SU-DHL-6 (cell line): ENCODE results near the gene TMEM33.

ENCODE experiments used
- H2AFZ ChIP-seq: fragments of 200-600 bp; sonication (generic); 2 replicates; pipeline ENCODE4 v1.6.1; 2014; ENCODE audit warnings: low read depth, mild to moderate bottlenecking, moderate library complexity, mixed read lengths, antibody characterized with exemption, low read length; ENCODE audit not compliant: severe bottlenecking
- H3F3A ChIP-seq: fragments of 200-600 bp; shearing (Covaris generic); 2 replicates; pipeline ENCODE4 v1.6.0; 2016; ENCODE audit warnings: antibody characterized with exemption, mild to moderate bottlenecking; ENCODE audit not compliant: insufficient read depth
- H3K27ac ChIP-seq: fragments of 200-600 bp; sonication (generic); 2 replicates; pipeline ENCODE4 v1.5.1; 2016; ENCODE audit warnings: low read depth, mild to moderate bottlenecking, low read length, moderate library complexity, mixed read lengths
- H3K27me3 ChIP-seq: fragments of 200-600 bp; sonication (generic), shearing (Covaris generic); 2 replicates; pipeline ENCODE4 v1.6.0; 2014; ENCODE audit warnings: mild to moderate bottlenecking, low read length
- H3K36me3 ChIP-seq: fragments of 200-600 bp; sonication (generic); 2 replicates; pipeline ENCODE4 v1.6.1; 2014; ENCODE audit warnings: mild to moderate bottlenecking, low read length, mixed read lengths
- H3K4me2 ChIP-seq: fragments of 300-600, 200-600 bp; shearing (Covaris generic), sonication (generic); 2 replicates; pipeline ENCODE4 v1.6.0; 2014; ENCODE audit warnings: low read length, low read depth, mild to moderate bottlenecking; ENCODE audit not compliant: poor library complexity, severe bottlenecking
- H3K4me3 ChIP-seq: fragments of 200-600 bp; sonication (generic); 2 replicates; pipeline ENCODE4 v1.5.1; 2014; ENCODE audit warnings: antibody characterized with exemption, low read length, mild to moderate bottlenecking, mixed read lengths; ENCODE audit not compliant: insufficient read depth, poor library complexity, severe bottlenecking
- H3K79me2 ChIP-seq: fragments of 200-600 bp; sonication (generic); 2 replicates; pipeline ENCODE4 v1.6.1; 2014; ENCODE audit warnings: mild to moderate bottlenecking, low read length, moderate library complexity; ENCODE audit not compliant: insufficient read depth
- H3K9ac ChIP-seq: fragments of 200-600 bp; sonication (generic); 2 replicates; pipeline ENCODE4 v1.7.0; 2014; ENCODE audit warnings: mild to moderate bottlenecking, low read length
- H3K9me2 ChIP-seq: fragments of 200-600 bp; sonication (generic); replicated peaks from 2 replicates; pipeline ENCODE4 v1.6.1; 2014; ENCODE audit warnings: low read length; ENCODE audit not compliant: insufficient read depth
- H3K9me3 ChIP-seq: fragments of 200-600 bp; sonication (generic); 2 replicates; pipeline ENCODE4 v1.6.1; 2014; ENCODE audit warnings: low read length, mixed read lengths; ENCODE audit not compliant: insufficient read depth
- H4K20me1 ChIP-seq: fragments of 200-600 bp; sonication (generic); 2 replicates; pipeline ENCODE4 v1.6.1; 2014; ENCODE audit warnings: low read depth, mild to moderate bottlenecking, antibody characterized with exemption, low read length, moderate library complexity, mixed read lengths
- CTCF ChIP-seq: fragments of 200-600 bp; sonication (generic); IDR thresholded peaks from one replicate; pipeline ENCODE4 v1.5.1; 2017; ENCODE audit warnings: antibody characterized with exemption, mild to moderate bottlenecking, low read length, moderate library complexity; ENCODE audit not compliant: insufficient read depth, poor library complexity, severe bottlenecking
- EZH2phosphoT487 ChIP-seq: fragments of 200-600 bp; sonication (generic), shearing (Covaris generic); conservative IDR thresholded peaks from 2 replicates; pipeline ENCODE4 v1.6.1; 2018; ENCODE audit warnings: mild to moderate bottlenecking, antibody characterized with exemption, low read length, moderate library complexity, mixed read lengths

The TMEM33 gene

GRCh38 chr4:41943506-41943905, 8.3 kb downstream of the TMEM33 start:
- H3K79me2 ChIP-seq = peaks cover 58% of the 10 kb centered on the region
- no peak overlapping the region for H3K4me2 ChIP-seq
- H3K9me2 ChIP-seq = no peaks in the 10 kb centered on the region
- no peak overlapping the region for H3K4me3 ChIP-seq
- TF ChIP-seq EZH2phosphoT487 (no peak), CTCF (no peak)
- H3K27ac ChIP-seq = no peak overlapping the region
- H3F3A ChIP-seq = 0 out of 2 replicates have a peak, but pooled peaks cover 4% of the 10 kb centered on the region
- H4K20me1 ChIP-seq = peaks cover 12% of the 10 kb centered on the region; the same call in 1 of the 2 replicates
- peaks cover 73% of the 10 kb centered on the region for H3K36me3 ChIP-seq
- H3K9ac ChIP-seq = no peak overlapping the region
- H2AFZ ChIP-seq = no peak overlapping the region
- H3K27me3 ChIP-seq = no peaks in the 10 kb centered on the region
- no peaks in the 10 kb centered on the region for H3K9me3 ChIP-seq

GRCh38 chr4:41944089-41944488, 8.9 kb downstream of the TMEM33 start:
- Histone ChIP-seq H4K20me1 (peaks cover 10% of the 10 kb centered on the region), H3K4me2 (no peak overlapping the region), H3K27ac (no peak overlapping the region), H3K9ac (no peak overlapping the region), H3K27me3 (no peaks in the 10 kb centered on the region), H3F3A (0 out of 2 replicates have a peak, but pooled peaks cover 4% of the 10 kb centered on the region), H3K9me2 (no peaks in the 10 kb centered on the region), H3K4me3 (no peak overlapping the region), H3K9me3 (no peaks in the 10 kb centered on the region), H3K79me2 (peaks cover 52% of the 10 kb centered on the region), H2AFZ (no peak overlapping the region), H3K36me3 (peaks cover 71% of the 10 kb centered on the region)
- TF ChIP-seq EZH2phosphoT487 (no peak), CTCF (no peak)

DNA sequence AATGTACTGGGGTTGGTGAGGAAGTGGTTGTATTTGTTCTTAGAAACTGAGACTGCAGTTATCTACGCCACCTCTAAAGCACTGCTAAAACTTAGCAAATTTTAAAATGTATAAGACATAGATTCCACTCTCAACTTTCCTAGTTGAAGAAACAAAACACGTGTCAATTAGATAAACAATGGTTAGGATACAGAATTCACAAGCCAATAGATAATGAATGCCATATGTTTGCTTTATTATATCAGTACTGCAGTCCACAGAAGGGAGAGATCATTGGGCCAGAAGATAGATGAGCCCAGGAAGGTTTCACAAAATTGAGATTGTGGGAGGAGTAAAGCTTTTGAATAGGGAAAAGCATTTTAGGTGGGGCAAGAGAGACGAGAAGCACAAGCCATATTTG, 14.3 kb downstream of the TMEM33 start:
- peaks cover 71% of the 10 kb centered on the region for H3K36me3 ChIP-seq
- H3K79me2 ChIP-seq = peaks cover 12% of the 10 kb centered on the region
- H2AFZ ChIP-seq = no peak overlapping the region
- H3K9ac ChIP-seq = no peak overlapping the region
- no peaks in the 10 kb centered on the region; the same call in 1 of the 2 replicates for H4K20me1 ChIP-seq
- no peaks in the 10 kb centered on the region for H3K27me3 ChIP-seq
- H3K4me3 ChIP-seq = no peak overlapping the region
- peaks cover 6% of the 10 kb centered on the region; the same call in 1 of the 2 replicates for H3F3A ChIP-seq
- TF ChIP-seq EZH2phosphoT487 (no peak), CTCF (no peak)
- H3K4me2 ChIP-seq = no peak overlapping the region
- no peak overlapping the region for H3K27ac ChIP-seq
- H3K9me2 ChIP-seq = no peaks in the 10 kb centered on the region
- H3K9me3 ChIP-seq = no peaks in the 10 kb centered on the region
